GM18511 (cell line): ENCODE measurements around the gene PGA3.
"Not testable (repeated sequence)": the region's sequence is repeated elsewhere in the genome, so short reads cannot be mapped to it uniquely, and the experiment has no call there.

Experiments
- ATAC-seq: cut with Tn5 transposase; IDR thresholded peaks from one replicate; pipeline ENCODE4 v1.9.1; 2021; ENCODE audit warnings: mild to moderate bottlenecking, moderate library complexity; ENCODE audit not compliant: unreplicated experiment

The PGA3 gene

DNA sequence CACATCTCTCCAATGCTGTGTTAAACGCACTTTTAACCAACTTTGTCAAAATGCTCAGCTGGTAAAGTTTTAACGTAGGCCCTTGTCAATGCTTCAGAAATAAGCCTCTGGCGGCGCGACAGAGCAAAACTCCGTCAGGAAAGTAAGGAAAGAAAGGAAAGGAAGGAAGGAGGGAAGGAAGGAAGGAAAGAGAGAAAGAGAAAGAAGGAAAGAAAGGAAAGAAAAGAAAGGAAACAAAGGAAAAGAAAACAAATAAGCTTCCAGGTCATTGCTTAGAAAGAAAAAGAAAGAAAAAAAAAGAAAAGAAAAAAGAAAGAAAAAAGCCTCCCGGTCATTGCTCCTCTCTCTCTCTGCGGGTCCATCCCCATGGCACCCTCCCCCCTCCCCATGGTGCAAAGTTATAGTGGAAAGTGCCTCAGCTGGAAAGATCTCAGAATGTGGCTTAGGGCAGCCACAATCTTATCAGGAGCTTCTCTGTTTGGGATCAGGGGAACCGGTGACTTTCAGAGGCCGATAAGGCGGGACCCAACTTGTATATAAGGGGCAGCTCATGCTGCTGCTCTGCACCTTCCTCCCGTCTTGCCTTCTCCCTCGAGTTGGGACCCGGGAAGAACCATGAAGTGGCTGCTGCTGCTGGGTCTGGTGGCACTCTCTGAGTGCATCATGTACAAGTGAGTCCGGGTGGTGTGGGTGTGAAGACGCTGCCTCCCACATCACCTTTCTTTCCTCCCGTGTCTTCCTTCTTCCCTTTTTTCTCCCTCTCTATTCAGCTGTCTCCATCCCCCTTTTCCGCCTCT is at the start of gene PGA3:
PGA3 (plus strand) TSS at position 566 of the 797 bp plus-strand sequence; CDS start at position 616, 50 bp downstream.
- ATAC-seq: not testable (repeated sequence)

GRCh38 chr11:61153593-61154095 is 49.7 kb upstream of the PGA3 start:
- ATAC-seq: no peak

DNA sequence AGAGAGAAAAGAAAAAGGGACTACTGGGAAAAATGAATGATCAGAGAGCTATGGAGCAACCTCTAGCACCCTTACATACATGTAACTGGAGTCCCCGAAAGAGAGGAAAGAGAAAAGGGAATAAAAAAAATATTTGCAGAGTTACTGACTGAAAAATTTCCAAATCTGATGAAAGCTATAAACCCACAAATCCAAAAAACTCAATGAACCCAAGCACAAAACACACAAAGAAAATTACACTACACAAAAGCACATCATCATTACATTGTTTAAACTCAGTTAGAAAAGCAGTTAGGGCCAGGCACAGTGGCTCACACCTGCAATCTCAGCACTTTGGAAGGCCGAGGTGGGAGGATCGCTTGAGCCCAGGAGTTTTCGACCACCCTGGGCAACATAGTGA is 48.8 kb upstream of the PGA3 start:
- ATAC-seq: no peak

GRCh38 chr11:61155312-61155711 is 48.0 kb upstream of the PGA3 start:
- no peak for ATAC-seq

GRCh38 chr11:61155741-61156140 is 47.6 kb upstream of the PGA3 start:
- no peak for ATAC-seq

- no peak for ATAC-seq
Observed at GRCh38 chr11:61157743-61158142, 45.6 kb upstream of the PGA3 start.

- ATAC-seq: no peak
Observed at GRCh38 chr11:61158691-61159381, 44.5 kb upstream of the PGA3 start.

- ATAC-seq: no peak
Observed at GRCh38 chr11:61160487-61161189, 42.7 kb upstream of the PGA3 start.

GRCh38 chr11:61161190-61162091 is 41.9 kb upstream of the PGA3 start, which contains the start of gene VPS37C:
VPS37C (minus strand) TSS chr11:61161426; CDS start chr11:61138829, 22,597 bp downstream.
- peak; percentile 77 for ATAC-seq

GRCh38 chr11:61162092-61162941 is 41.0 kb upstream of the PGA3 start:
- no peak for ATAC-seq

DNA sequence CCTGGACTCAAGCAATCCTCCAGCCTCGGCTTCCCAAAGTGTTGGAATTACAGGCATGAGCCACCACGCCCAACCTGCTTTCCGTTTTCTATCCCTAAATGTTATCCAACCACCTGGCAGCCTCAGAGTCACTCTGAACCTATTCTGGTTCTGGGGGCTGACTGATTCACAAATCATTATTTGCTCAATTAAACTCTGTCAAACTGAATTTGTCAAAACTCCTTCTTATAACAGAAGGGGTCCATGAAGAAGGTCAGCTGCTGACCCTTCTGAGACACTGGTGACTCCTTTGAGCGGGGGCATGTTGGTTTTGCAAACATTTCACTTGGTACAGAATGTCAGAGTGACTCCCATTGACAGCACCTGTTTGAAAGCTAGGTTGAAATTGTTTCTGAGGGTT is 40.3 kb upstream of the PGA3 start:
- ATAC-seq: no peak

GRCh38 chr11:61163714-61164605 is 39.4 kb upstream of the PGA3 start:
- no peak for ATAC-seq

DNA sequence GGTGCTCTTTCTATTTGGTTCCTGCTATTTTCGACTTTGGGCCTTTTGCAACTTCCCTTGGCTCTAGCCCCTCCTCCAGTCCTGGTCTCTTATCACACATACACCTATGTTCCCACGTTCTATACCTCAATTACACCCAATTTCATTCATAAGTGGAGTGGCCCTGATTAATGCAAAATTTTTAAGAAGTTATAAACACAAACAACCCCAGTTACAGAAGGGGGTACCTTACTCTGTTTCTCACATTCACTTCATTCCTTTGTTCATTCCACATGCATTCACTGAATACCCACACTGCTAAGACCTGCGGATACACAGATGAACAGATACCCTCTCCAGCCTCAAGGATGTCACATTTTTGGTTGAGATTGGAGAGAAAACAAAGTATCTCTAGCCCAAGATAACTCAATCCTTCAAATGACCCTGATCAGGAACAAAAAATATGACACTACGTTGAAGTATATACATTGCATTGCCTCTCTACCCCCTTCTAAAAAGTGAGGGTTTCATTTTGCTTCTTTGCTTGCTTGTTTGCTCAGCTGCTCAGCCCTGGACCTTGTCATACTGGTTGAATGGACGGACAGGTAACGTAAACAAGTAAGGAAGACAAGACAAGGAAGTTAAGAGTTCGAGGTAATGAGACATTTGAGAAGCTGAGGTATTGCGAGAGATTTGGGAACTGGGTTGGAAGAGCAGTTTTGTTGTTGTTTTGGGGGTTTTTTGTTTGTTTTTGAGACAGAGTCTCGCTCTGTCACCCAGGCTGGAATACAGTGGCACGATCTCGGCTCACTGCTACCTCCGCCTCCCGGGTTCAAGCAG is 38.5 kb upstream of the PGA3 start:
- no peak for ATAC-seq

- ATAC-seq: not testable (repeated sequence)
Observed at GRCh38 chr11:61165785-61166184, 37.5 kb upstream of the PGA3 start.

DNA sequence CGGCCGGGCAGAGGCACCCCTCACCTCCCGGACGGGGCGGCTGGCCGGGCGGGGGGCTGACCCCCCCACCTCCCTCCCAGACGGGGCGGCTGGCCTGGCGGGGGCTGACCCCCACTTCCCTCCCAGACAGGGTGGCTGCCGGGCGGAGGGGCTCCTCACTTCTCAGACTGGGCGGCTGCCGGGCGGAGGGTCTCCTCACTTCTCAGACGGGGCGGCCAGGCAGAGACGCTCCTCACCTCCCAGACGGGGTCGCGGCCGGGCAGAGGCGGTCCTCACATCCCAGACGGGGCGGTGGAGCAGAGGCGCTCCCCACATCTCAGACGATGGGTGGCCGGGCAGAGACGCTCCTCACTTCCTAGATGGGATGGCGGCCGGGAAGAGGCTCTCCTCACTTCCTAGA is 37.0 kb upstream of the PGA3 start:
- ATAC-seq: not testable (repeated sequence)

GRCh38 chr11:61168042-61168688 is 35.1 kb upstream of the PGA3 start:
- ATAC-seq: no peak

DNA sequence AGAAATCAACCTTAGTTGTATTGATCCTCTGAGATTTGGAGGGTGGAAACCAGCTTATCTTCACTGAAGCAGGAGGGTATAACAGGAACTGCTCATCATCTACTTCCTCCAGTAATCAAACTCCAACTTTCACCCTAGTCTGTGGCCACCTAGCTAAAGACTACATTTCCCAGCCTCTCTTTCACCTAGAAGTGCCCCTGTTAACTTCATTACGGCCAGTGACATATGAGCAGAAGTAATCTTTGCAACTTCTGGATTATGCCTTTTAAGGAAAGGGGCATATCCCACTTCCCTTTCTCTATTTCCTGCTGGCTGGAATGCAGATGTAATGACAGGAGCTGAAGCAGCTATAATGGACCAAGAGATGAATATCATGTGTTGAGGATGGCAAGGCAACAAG is 34.5 kb upstream of the PGA3 start:
- no peak for ATAC-seq
